ENCODE measurements around the gene ATP2B1.
A peak's percentile ranks its signal among the peaks of the same experiment; 100 is the strongest.

Gene ATP2B1

DNA sequence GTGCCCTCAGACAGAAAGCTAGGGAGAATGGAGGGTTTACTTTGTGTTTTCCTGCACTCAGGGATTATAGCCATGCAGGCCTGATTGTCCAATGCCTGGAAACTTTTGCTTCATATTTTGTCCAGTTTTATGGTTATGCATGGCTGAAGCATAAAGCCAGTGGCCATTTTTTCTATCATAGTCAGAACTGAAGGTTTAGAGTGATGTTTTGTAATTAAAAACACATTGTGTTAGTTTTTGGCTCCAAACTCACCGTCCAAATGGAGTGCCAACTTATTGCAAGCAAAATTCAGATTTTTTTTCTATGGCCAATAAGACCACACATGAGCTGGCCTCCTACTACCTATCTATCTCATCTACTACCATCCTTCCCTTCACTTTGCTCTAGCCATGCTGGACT lies 40.2 kb upstream of the ATP2B1 start:
- TF ChIP-seq, protein P1, sequence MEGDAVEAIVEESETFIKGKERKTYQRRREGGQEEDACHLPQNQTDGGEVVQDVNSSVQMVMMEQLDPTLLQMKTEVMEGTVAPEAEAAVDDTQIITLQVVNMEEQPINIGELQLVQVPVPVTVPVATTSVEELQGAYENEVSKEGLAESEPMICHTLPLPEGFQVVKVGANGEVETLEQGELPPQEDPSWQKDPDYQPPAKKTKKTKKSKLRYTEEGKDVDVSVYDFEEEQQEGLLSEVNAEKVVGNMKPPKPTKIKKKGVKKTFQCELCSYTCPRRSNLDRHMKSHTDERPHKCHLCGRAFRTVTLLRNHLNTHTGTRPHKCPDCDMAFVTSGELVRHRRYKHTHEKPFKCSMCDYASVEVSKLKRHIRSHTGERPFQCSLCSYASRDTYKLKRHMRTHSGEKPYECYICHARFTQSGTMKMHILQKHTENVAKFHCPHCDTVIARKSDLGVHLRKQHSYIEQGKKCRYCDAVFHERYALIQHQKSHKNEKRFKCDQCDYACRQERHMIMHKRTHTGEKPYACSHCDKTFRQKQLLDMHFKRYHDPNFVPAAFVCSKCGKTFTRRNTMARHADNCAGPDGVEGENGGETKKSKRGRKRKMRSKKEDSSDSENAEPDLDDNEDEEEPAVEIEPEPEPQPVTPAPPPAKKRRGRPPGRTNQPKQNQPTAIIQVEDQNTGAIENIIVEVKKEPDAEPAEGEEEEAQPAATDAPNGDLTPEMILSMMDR (conservative IDR thresholded peaks at IDR 0.05; ENCODE audit: low read depth, low read length): no peak
- H3K4me3 ChIP-seq (ENCODE audit: low read length): no peak overlapping the region
- no peak for DNase-seq (ENCODE audit: low read depth)

DNA sequence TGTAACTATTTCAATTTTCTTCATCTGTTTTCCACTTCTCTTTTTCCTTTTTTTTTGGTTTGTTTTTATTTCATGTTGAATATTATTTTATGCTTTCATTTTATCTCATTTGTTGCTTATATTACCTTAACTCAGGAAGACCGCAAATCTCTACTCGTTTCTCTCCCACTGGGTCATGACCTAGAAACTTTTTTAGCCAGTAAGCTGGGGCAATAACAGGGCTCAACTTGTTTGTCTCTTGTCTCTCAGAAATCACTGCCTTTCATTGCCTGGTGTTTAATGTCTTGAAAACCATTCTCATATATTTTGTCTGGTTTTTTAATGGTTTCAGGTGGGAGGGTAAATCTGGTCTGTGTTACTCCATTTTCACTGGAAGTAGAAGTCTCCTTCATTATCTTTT lies 36.6 kb upstream of the ATP2B1 start:
- no peak overlapping the region for H3K4me3 ChIP-seq (ENCODE audit: low read length)
- DNase-seq (ENCODE audit: low read depth): no peak
- TF ChIP-seq, protein P1 (conservative IDR thresholded peaks at IDR 0.05; ENCODE audit: low read depth, low read length): no peak

DNA sequence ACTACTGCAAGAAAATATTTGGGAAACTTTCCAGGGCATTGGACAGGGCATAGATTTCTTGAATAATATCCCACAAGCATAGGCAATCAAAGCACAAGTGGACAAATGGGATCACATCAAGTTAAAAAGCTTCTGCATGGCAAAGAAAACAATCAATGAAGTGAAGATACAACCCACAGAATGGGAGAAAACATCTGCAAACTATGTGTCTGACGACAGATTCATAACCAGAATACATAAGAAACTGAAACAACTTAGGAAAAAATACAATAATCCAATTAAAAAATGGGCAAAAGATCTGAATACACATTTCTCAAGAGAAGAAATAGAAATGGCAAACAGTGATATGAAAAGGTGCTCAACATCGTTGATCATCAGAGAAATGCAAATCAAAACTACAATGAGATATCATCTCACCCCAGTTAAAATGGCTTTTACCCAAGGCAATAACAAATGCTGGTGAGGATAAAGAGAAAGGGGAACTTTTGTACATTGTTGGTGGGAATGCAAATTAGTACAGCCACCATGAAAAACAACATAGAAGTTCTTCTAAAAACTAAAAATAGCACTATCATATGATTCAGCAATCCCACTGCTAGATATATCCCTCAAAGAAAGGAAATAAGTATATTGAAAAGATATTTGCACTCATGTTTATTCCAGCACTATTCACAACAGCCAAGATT lies 33.8 kb upstream of the ATP2B1 start:
- DNase-seq (ENCODE audit: low read depth): no peak
- TF ChIP-seq, protein P1 (conservative IDR thresholded peaks at IDR 0.05; ENCODE audit: low read depth, low read length): no peak
- no peak overlapping the region for H3K4me3 ChIP-seq (ENCODE audit: low read length)

DNA sequence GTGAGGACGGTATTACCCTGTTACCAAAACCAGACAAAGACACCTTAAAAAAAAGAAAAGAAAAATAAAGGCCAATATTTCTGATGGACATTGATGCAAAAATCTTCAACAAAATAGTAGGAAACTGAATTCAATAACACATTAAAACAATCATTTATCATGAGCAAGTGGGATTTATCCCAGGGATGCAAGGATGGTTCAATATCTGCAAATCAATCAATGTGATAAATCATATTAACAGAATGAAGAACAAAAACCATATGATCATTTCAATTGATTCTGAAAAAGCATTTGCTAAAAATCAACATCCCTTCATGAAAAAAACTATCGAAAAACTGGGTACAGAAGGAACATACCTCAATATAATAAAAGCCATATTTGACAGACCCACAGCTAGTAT lies 32.3 kb upstream of the ATP2B1 start:
- no peak for DNase-seq (ENCODE audit: low read depth)
- TF ChIP-seq, protein P1 (conservative IDR thresholded peaks at IDR 0.05; ENCODE audit: low read depth, low read length): no peak
- no peak overlapping the region for H3K4me3 ChIP-seq (ENCODE audit: low read length)

DNA sequence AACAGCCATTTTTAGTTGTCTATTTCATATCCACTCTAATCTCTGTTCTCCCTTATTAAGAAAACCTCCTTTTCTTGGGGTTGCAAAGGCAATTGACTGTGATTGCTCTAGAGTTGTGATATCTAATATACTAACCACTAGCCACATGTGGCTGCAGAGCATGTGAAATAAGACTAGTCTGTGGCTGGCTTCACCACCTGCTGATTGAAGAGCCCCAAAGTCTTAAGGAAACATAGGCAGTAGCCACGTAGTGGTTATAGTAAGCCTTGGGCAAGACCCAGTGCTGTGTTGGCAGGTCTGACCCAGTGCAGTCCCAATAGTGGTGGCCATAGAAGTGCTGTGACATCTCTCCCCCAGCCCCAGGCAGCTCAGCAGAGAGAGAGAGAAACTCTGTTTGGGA lies 28.4 kb upstream of the ATP2B1 start:
- no peak overlapping the region for H3K4me3 ChIP-seq (ENCODE audit: low read length)
- no peak for DNase-seq (ENCODE audit: low read depth)
- TF ChIP-seq, protein P1 (conservative IDR thresholded peaks at IDR 0.05; ENCODE audit: low read depth, low read length): no peak

DNA sequence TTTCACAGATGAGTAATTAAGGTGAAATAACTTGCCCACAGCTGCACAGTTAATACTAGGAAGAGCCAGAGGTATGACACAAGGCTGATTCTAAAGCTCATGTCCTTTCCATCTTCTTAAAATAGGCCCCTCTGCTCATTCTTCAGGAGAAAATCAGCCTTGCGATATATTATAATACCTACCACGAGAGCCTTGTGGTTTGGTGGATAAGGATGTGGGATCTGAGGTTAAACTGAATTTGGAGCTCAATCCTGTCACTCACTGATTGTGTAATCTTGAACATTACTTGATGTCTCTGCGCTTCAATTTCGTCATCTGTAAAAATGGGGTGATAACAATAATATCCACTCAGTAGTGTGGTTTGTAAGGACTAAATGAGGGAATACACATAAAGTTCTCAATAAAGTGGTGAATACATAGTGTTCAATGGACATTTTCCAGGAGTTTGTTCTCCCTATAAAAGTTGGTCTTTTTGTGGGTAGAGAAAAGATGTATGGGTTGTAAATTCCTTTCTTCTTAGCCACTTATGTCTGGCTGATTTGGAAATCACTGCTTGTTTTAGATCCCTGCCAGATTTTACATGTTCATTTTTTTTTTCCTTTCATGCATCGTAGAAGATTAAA lies 25.1 kb upstream of the ATP2B1 start:
- TF ChIP-seq, protein P1 (conservative IDR thresholded peaks at IDR 0.05; ENCODE audit: low read depth, low read length): no peak
- DNase-seq (ENCODE audit: low read depth): peak; percentile 58
- no peak overlapping the region for H3K4me3 ChIP-seq (ENCODE audit: low read length)

DNA sequence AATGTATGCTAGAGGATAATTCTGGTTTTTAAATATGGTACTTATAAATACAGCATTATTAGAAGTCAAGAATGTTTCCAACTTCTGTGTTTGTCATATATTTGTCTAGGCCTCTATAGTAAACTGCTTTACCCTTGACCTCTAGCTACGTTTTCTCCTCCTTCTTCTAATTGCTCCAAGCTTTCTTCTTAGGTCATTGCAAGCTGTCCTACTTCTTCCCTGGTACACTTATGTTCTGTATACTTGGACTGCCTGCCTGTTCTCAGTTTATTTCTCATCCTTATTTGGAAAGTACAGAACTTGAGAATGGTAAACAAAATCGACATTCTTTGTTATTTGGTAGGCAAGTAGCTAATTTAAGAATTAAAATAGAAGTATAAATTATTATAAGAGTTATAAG lies 23.9 kb upstream of the ATP2B1 start:
- TF ChIP-seq, protein P1 (conservative IDR thresholded peaks at IDR 0.05; ENCODE audit: low read depth, low read length): no peak
- DNase-seq (ENCODE audit: low read depth): no peak
- no peak overlapping the region for H3K4me3 ChIP-seq (ENCODE audit: low read length)
